Astrocyte (in vitro differentiated cells and primary cell): ENCODE data around the gene ACADSB. TPM values are rescaled to one million over a fixed set of nuclear protein-coding genes. Genes with fewer than 3 reads are reported as not detected.
A peak's percentile ranks its signal among the peaks of the same experiment; 100 is the strongest.

Experiments used
- DNase-seq: peaks from one replicate; pipeline ENCODE4 v3.0.0-alpha.2; 2010; ENCODE audit warnings: low read depth
- FAIRE-seq: peaks from 2 replicates; lab custom pipeline; 2011; peaks lifted over from hg19 to GRCh38; lab: Jason Lieb, UNC
- H2AFZ ChIP-seq: 2 replicates; pipeline ENCODE4 v1.6.0; 2012; ENCODE audit warnings: low read depth, low read length, inconsistent platforms
- H3K27ac ChIP-seq: 2 replicates; pipeline ENCODE4 v1.5.1; 2011; ENCODE audit warnings: low read depth, low read length, inconsistent platforms
- H3K27me3 ChIP-seq: 2 replicates; pipeline ENCODE4 v1.6.0; 2011; ENCODE audit warnings: low read length, inconsistent platforms; ENCODE audit not compliant: insufficient read depth
- H3K36me3 ChIP-seq: 2 replicates; pipeline ENCODE4 v1.5.1; 2011; ENCODE audit warnings: low read length, inconsistent platforms; ENCODE audit not compliant: insufficient read depth
- H3K4me1 ChIP-seq: 2 replicates; pipeline ENCODE4 v1.5.1; 2011; ENCODE audit warnings: low read length, inconsistent platforms; ENCODE audit not compliant: insufficient read depth
- H3K4me2 ChIP-seq: 2 replicates; pipeline ENCODE4 v1.6.0; 2012; ENCODE audit warnings: low read length, inconsistent platforms
- H3K4me3 ChIP-seq: 2 replicates; pipeline ENCODE4 v1.5.1; 2011; ENCODE audit warnings: low read depth, mild to moderate bottlenecking, low read length, inconsistent platforms; ENCODE audit not compliant: insufficient read depth
- H3K79me2 ChIP-seq: 2 replicates; pipeline ENCODE4 v1.6.0; 2012; ENCODE audit warnings: mild to moderate bottlenecking, low read length, inconsistent platforms; ENCODE audit not compliant: insufficient read depth
- H3K9ac ChIP-seq: 2 replicates; pipeline ENCODE4 v1.6.0; 2012; ENCODE audit warnings: mild to moderate bottlenecking, low read length, inconsistent platforms
- H3K9me3 ChIP-seq: 2 replicates; pipeline ENCODE4 v1.5.1; 2012; ENCODE audit warnings: low read depth, mild to moderate bottlenecking, low read length, inconsistent platforms; ENCODE audit not compliant: insufficient read depth
- H4K20me1 ChIP-seq: 2 replicates; pipeline ENCODE4 v1.6.0; 2012; ENCODE audit warnings: low read length, inconsistent platforms; ENCODE audit not compliant: insufficient read depth
- H3K27ac Mint-ChIP-seq: one replicate; pipeline ENCODE4 v1.8.0; 2021; ENCODE audit warnings: mild to moderate bottlenecking, mixed read lengths; ENCODE audit not compliant: unreplicated experiment
- H3K27me3 Mint-ChIP-seq: one replicate; pipeline ENCODE4 v1.8.0; 2021; ENCODE audit warnings: low read depth, mixed read lengths; ENCODE audit not compliant: unreplicated experiment
- H3K36me3 Mint-ChIP-seq: one replicate; pipeline ENCODE4 v1.8.0; 2021; ENCODE audit warnings: low read depth, mixed read lengths; ENCODE audit not compliant: unreplicated experiment
- H3K4me1 Mint-ChIP-seq: one replicate; pipeline ENCODE4 v1.8.0; 2021; ENCODE audit warnings: low read depth, mixed read lengths; ENCODE audit not compliant: unreplicated experiment
- H3K4me3 Mint-ChIP-seq: one replicate; pipeline ENCODE4 v1.8.0; 2021; ENCODE audit warnings: mild to moderate bottlenecking, moderate library complexity, mixed read lengths; ENCODE audit not compliant: unreplicated experiment
- H3K9me3 Mint-ChIP-seq: one replicate; pipeline ENCODE4 v1.8.0; 2021; ENCODE audit warnings: mild to moderate bottlenecking, mixed read lengths; ENCODE audit not compliant: unreplicated experiment
- EZH2 ChIP-seq: IDR thresholded peaks from 2 replicates; pipeline ENCODE4 v1.6.1; 2012; ENCODE audit warnings: mild to moderate bottlenecking, low read length, inconsistent platforms; ENCODE audit not compliant: insufficient read depth
- total RNA-seq: library from RNA; stranded (reverse); gene quantifications from 2 replicates; pipeline ENCODE4 v1.2.1, GENCODE V29; 2021
- TF ChIP-seq, protein P1 (sequence below): IDR thresholded peaks from 2 replicates; pipeline ENCODE4 v1.5.1; 2011; ENCODE audit warnings: low read depth, mild to moderate bottlenecking, inconsistent platforms, low read length, moderate library complexity; ENCODE audit not compliant: insufficient read depth

The ACADSB gene
- total RNA-seq, 1 donor from 2014 or later: 10.0 TPM

DNA sequence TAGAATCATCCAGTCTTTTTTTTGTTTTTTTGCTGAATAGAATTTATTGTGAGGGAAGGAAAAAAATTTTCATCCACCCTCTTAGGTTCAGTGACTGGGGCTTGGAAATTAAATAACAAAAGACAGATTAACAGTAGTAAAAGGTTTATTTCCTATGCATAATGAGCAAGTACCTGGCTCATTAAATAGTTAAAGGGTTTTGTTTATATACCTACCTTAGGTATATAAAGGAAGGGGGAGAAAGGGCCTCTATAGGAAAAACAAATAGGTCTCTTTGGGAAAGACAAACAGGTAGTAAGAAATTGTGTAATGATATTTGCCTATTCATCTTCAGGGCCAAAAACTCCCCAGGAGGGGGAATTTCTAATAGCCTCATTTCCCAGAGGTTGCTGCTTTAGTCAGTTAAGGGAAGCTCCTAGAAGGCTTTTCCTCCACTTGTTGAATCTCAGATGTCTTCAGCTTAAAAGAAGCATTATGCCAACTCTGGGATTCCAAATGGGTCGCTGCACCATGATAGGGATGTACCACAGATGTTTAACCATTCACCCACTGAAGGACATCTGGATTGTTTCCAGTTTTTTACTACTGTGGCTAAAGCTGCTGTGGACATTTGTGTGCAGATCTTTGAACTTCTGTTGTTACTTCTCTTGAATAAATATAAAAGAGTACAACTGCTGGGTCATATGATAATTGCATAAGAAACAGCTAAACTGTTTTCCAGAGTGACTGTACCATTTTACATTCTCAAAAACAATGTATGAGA, 11.3 kb downstream of the ACADSB start:
- H3K36me3 Mint-ChIP-seq: no peaks in the 10 kb centered on the region
- TF ChIP-seq EZH2: no peak
- TF ChIP-seq, protein P1, sequence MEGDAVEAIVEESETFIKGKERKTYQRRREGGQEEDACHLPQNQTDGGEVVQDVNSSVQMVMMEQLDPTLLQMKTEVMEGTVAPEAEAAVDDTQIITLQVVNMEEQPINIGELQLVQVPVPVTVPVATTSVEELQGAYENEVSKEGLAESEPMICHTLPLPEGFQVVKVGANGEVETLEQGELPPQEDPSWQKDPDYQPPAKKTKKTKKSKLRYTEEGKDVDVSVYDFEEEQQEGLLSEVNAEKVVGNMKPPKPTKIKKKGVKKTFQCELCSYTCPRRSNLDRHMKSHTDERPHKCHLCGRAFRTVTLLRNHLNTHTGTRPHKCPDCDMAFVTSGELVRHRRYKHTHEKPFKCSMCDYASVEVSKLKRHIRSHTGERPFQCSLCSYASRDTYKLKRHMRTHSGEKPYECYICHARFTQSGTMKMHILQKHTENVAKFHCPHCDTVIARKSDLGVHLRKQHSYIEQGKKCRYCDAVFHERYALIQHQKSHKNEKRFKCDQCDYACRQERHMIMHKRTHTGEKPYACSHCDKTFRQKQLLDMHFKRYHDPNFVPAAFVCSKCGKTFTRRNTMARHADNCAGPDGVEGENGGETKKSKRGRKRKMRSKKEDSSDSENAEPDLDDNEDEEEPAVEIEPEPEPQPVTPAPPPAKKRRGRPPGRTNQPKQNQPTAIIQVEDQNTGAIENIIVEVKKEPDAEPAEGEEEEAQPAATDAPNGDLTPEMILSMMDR: no peak
- no peak for DNase-seq
- H3K4me1 ChIP-seq: no peaks in the 10 kb centered on the region
- no peaks in the 10 kb centered on the region for H3K27me3 Mint-ChIP-seq
- no peak overlapping the region for H3K27ac ChIP-seq
- H3K9me3 ChIP-seq: no peaks in the 10 kb centered on the region
- no peak overlapping the region for H3K4me3 Mint-ChIP-seq
- FAIRE-seq: no peak
- H3K9me3 Mint-ChIP-seq: no peaks in the 10 kb centered on the region
- no peaks in the 10 kb centered on the region for H3K36me3 ChIP-seq
- H4K20me1 ChIP-seq: no peaks in the 10 kb centered on the region
- no peak overlapping the region for H3K4me3 ChIP-seq
- no peaks in the 10 kb centered on the region for H3K79me2 ChIP-seq
- no peak overlapping the region for H3K27ac Mint-ChIP-seq
- no peak overlapping the region for H3K9ac ChIP-seq
- H3K4me1 Mint-ChIP-seq: no peaks in the 10 kb centered on the region
- H2AFZ ChIP-seq: no peak overlapping the region
- H3K27me3 ChIP-seq: no peaks in the 10 kb centered on the region
- H3K4me2 ChIP-seq: no peak overlapping the region

DNA sequence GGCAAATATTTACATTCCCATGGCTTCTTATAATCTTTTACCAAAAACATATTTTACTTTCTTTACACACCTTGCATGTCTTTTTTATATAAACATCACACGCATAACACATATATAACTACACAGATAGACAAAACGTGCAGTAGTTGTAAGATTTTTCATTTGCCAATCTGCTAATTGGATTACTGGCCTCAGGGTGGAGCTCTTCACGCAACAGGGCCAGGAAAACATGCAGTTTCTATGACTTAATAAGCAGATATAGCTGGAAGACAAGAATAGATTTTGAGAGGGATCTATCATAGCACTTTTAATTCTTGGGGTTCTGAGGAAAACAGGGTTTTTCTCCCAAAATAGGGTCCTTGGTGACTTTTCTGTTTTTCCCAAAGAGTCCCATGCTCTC, 12.7 kb downstream of the ACADSB start:
- Histone ChIP-seq H3K9me3 (no peaks in the 10 kb centered on the region), H4K20me1 (no peaks in the 10 kb centered on the region), H3K36me3 (no peaks in the 10 kb centered on the region), H3K4me3 (no peak overlapping the region), H3K4me2 (no peak overlapping the region), H3K27me3 (no peaks in the 10 kb centered on the region), H3K79me2 (no peaks in the 10 kb centered on the region), H2AFZ (no peak overlapping the region), H3K9ac (no peak overlapping the region), H3K4me1 (no peaks in the 10 kb centered on the region), H3K27ac (no peak overlapping the region)
- Mint-ChIP-seq H3K4me1 (no peaks in the 10 kb centered on the region), H3K27ac (no peak overlapping the region), H3K27me3 (no peaks in the 10 kb centered on the region), H3K4me3 (no peak overlapping the region), H3K36me3 (no peaks in the 10 kb centered on the region), H3K9me3 (no peaks in the 10 kb centered on the region)
- TF ChIP-seq EZH2: no peak
- TF ChIP-seq, protein P1: peak; percentile 27
- FAIRE-seq (no peak), DNase-seq (no peak)

DNA sequence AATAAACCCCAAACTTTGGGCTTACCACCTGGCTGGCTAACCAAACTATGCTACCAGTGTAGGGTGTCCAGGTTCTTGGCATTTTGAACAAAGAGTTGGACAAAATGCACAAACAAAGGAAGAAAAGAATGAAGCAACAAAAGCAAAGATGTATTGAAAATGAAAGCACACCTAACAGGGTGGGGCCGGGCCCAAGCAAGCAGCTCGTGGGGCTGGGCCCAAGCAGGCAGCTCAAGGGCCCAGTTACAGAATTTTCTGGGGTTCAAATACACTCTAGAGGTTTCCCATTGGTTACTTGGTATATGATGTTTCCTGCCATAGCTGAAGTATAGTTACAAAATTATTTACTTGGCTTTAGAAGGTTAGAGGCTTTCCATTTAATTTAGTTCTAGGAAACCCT, 15.7 kb downstream of the ACADSB start:
- no peaks in the 10 kb centered on the region for H3K27me3 Mint-ChIP-seq
- no peaks in the 10 kb centered on the region for H3K4me1 Mint-ChIP-seq
- H3K4me1 ChIP-seq: no peaks in the 10 kb centered on the region
- H3K9me3 ChIP-seq: no peaks in the 10 kb centered on the region
- no peaks in the 10 kb centered on the region for H3K36me3 ChIP-seq
- H3K4me2 ChIP-seq: no peak overlapping the region
- FAIRE-seq: no peak
- H2AFZ ChIP-seq: no peak overlapping the region
- H3K27ac ChIP-seq: no peak overlapping the region
- H3K36me3 Mint-ChIP-seq: no peaks in the 10 kb centered on the region
- H3K4me3 ChIP-seq: no peak overlapping the region
- no peak for DNase-seq
- no peak overlapping the region for H3K9ac ChIP-seq
- H3K4me3 Mint-ChIP-seq: no peak overlapping the region
- H4K20me1 ChIP-seq: no peaks in the 10 kb centered on the region
- no peak overlapping the region for H3K27ac Mint-ChIP-seq
- H3K9me3 Mint-ChIP-seq: no peaks in the 10 kb centered on the region
- no peaks in the 10 kb centered on the region for H3K79me2 ChIP-seq
- H3K27me3 ChIP-seq: no peaks in the 10 kb centered on the region
- TF ChIP-seq EZH2: no peak
- TF ChIP-seq, protein P1: no peak
